Neutrophil (primary cell): Measurements from ENCODE around the gene LDLRAD4.

Experiments
- H3K27ac ChIP-seq: fragments of 200-600 bp; sonication (generic); 2 replicates; pipeline ENCODE4 v1.5.1; 2016; ENCODE audit warnings: mild to moderate bottlenecking, moderate library complexity
- H3K27me3 ChIP-seq: fragments of 200-600 bp; sonication (generic); 2 replicates; pipeline ENCODE4 v1.6.0; 2016; ENCODE audit warnings: mild to moderate bottlenecking
- H3K36me3 ChIP-seq: fragments of 200-600 bp; sonication (generic); 2 replicates; pipeline ENCODE4 v1.5.1; 2017
- H3K4me1 ChIP-seq, 2 experiments: fragments of 200-600 bp in 1 of 2; sonication (generic) in 1 of 2; 1 replicate in 1 of 2; 2 replicates in 1 of 2; pipeline versions ENCODE4 v1.5.1 to v1.6.1; 2013 to 2016; ENCODE audit warnings: low read depth in 1 of 2, low read length in 1 of 2, mild to moderate bottlenecking in 1 of 2, moderate library complexity in 1 of 2; ENCODE audit not compliant: control insufficient read depth in 1 of 2, insufficient read depth in 1 of 2
- H3K4me3 ChIP-seq, 2 experiments: fragments of 200-600 bp in 1 of 2; sonication (generic) in 1 of 2; 1 replicate in 1 of 2; 2 replicates in 1 of 2; pipeline ENCODE4 v1.5.1; 2013 to 2016; ENCODE audit warnings: low read depth in 1 of 2, low read length in 1 of 2, mild to moderate bottlenecking in 1 of 2, moderate library complexity in 1 of 2
- H3K9me3 ChIP-seq: fragments of 200-600 bp; sonication (generic); 2 replicates; pipeline ENCODE4 v1.5.1; 2016
- TF ChIP-seq, protein P1 (sequence below): fragments of 200-600 bp; sonication (generic); IDR thresholded peaks from 2 replicates; pipeline ENCODE4 v1.5.1; 2016; ENCODE audit warnings: antibody characterized with exemption

LDLRAD4 gene

GRCh38 chr18:13397504-13398163 is 179.1 kb downstream of the LDLRAD4 start:
- Histone ChIP-seq H3K4me3 (no peak overlapping the region), H3K36me3 (no peaks in the 10 kb centered on the region), H3K9me3 (no peaks in the 10 kb centered on the region), H3K4me1 (no peaks in the 10 kb centered on the region), H3K27ac (no peak overlapping the region), H3K27me3 (no peaks in the 10 kb centered on the region)
- TF ChIP-seq, protein P1, sequence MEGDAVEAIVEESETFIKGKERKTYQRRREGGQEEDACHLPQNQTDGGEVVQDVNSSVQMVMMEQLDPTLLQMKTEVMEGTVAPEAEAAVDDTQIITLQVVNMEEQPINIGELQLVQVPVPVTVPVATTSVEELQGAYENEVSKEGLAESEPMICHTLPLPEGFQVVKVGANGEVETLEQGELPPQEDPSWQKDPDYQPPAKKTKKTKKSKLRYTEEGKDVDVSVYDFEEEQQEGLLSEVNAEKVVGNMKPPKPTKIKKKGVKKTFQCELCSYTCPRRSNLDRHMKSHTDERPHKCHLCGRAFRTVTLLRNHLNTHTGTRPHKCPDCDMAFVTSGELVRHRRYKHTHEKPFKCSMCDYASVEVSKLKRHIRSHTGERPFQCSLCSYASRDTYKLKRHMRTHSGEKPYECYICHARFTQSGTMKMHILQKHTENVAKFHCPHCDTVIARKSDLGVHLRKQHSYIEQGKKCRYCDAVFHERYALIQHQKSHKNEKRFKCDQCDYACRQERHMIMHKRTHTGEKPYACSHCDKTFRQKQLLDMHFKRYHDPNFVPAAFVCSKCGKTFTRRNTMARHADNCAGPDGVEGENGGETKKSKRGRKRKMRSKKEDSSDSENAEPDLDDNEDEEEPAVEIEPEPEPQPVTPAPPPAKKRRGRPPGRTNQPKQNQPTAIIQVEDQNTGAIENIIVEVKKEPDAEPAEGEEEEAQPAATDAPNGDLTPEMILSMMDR = no peak

DNA sequence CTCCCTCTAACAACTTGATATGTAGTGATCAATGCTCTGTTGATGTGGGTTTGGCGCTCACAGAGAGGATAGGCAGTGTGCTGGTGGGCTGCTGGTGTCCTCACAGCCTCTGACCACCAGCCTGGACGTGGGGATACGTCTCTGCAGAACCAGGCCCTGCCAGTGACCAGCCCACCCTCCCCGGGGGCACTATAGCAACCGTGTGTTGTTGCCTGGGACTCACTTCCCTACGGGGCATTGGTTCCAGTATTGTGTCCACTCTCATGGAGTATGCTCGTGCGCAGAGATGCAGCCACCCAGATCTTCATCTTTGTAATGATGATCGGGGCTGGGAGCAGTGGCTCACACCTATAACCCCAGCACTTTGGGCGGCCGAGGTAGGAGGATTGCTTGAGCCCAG is 180.1 kb downstream of the LDLRAD4 start:
- TF ChIP-seq, protein P1 = no peak
- no peaks in the 10 kb centered on the region for H3K9me3 ChIP-seq
- H3K27me3 ChIP-seq = no peaks in the 10 kb centered on the region
- H3K27ac ChIP-seq = no peak overlapping the region
- H3K4me1 ChIP-seq = no peaks in the 10 kb centered on the region
- no peaks in the 10 kb centered on the region for H3K36me3 ChIP-seq
- no peak overlapping the region for H3K4me3 ChIP-seq

DNA sequence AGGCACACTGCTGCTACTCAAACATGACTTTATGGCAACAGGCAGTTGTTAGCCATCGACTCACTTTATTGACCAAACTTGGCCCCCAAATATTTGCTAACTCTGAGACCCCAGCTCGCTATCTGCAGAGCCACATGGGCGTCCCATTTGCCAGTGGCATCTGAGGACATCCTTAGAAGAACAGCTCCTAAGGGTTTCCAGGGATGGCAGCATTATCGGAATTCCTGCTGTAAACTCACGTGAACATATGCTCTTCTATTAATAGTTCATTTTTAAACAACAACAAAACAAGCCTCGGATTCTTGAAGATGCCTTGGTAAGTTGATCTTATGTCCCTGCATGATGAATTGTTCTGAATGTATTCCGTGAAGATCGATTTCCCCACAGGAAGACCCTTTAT is 181.0 kb downstream of the LDLRAD4 start:
- no peaks in the 10 kb centered on the region for H3K4me1 ChIP-seq
- no peaks in the 10 kb centered on the region for H3K9me3 ChIP-seq
- H3K36me3 ChIP-seq = no peaks in the 10 kb centered on the region
- TF ChIP-seq, protein P1 = no peak
- H3K27me3 ChIP-seq = no peaks in the 10 kb centered on the region
- no peak overlapping the region for H3K4me3 ChIP-seq
- H3K27ac ChIP-seq = no peak overlapping the region

GRCh38 chr18:13400636-13401315 is 182.2 kb downstream of the LDLRAD4 start:
- H3K27me3 ChIP-seq = no peaks in the 10 kb centered on the region
- no peaks in the 10 kb centered on the region for H3K4me1 ChIP-seq
- TF ChIP-seq, protein P1 = no peak
- no peaks in the 10 kb centered on the region for H3K9me3 ChIP-seq
- H3K27ac ChIP-seq = no peak overlapping the region
- H3K4me3 ChIP-seq = no peak overlapping the region
- H3K36me3 ChIP-seq = no peaks in the 10 kb centered on the region

DNA sequence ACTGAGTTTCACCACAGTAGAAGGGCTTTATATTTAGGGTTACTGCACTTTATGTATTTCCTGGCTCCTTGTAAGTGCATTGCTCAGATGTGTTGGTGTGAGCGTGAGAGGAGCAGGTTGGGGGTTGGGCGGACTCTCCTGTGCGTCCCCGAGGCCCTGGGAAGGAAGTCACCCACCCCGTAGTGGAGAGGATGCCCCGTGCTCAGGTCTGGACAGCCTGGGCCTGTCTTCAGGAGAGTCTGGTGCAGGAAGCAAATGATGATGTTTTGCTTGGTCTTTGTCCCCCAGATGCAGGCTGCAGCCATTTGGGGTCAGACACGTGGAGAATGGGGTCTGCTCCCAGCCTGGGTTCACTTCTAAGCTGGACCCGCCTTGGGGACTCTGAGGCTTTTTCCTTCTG is 182.8 kb downstream of the LDLRAD4 start:
- no peaks in the 10 kb centered on the region for H3K27me3 ChIP-seq
- no peak overlapping the region for H3K4me3 ChIP-seq
- H3K36me3 ChIP-seq = no peaks in the 10 kb centered on the region
- no peaks in the 10 kb centered on the region for H3K9me3 ChIP-seq
- no peak overlapping the region for H3K27ac ChIP-seq
- H3K4me1 ChIP-seq = no peaks in the 10 kb centered on the region
- TF ChIP-seq, protein P1 = no peak
